Activated gamma-delta T cell treated with anti-CD3 and anti-CD28 coated beads, Interleukin-2, amount 50 U/mL, for 16 hours (primary cell): ENCODE measurements around the gene USP32.

Experiments used
- DNase-seq: peaks from one replicate; pipeline ENCODE4 v3.0.0-alpha.2; 2020; ENCODE audit warnings: low read depth

USP32 gene

DNA sequence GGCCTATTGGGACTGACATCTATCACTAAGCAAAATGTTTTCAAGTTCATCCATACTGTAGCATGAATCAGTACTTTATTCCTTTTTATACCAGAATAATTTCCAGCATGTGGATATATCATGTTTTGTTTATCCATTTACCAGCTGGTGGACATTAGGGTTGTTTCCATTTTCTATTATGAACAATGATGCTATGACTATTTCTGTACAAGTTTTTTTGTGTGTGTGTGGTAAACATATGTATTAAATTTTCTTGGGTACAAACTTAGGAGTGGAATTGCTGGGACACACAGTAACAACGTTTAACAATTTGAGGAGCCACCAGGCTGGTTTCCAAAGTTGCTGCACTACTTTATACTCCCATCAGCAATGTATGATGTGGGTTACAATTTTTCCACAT lies 91.0 kb downstream of the USP32 start:
- no peak for DNase-seq

- DNase-seq: no peak
Observed at GRCh38 chr17:60300011-60300410, 91.9 kb downstream of the USP32 start.

GRCh38 chr17:60297760-60298401 lies 94.1 kb downstream of the USP32 start:
- no peak for DNase-seq

GRCh38 chr17:60296177-60296576 lies 95.8 kb downstream of the USP32 start:
- no peak for DNase-seq

- no peak for DNase-seq
Observed at GRCh38 chr17:60293580-60294335, 98.2 kb downstream of the USP32 start.

DNA sequence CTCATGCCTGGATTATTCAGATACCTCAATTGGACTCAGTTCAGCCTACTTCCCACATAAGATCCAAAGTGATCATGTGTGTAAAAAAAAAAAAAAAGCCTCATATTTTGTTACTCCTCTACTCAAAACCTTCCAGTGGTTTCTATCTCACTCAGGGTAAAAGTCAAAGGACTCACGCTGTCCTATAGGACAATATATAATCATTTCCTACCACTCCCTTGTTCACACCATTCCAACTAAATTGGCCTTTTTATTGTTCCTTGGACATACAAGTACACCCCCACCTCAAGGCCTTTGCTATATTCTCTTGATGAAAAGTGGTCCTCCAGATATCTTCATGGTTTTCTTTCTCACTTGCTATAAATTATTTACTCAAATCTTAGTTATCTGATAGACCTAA lies 99.2 kb downstream of the USP32 start:
- no peak for DNase-seq

DNA sequence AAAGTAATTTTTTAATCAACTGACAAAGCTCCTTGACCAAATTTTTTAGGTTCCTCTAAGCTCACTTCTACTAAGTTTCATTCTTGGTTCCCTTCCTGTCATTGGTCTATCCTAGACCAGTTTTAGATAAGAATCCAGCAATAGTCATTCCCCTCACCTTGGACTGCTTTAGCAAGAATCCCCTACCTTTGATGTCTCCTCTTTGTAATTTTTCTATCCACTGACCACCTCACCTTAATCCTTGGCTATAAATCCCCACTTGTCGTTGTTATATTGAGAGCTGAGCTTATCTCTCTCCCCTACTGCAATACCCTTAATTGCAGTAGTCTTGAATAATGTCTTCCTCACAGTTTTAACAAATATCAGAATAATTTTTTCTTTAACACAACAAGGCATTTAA lies 107.2 kb downstream of the USP32 start:
- DNase-seq: no peak

DNA sequence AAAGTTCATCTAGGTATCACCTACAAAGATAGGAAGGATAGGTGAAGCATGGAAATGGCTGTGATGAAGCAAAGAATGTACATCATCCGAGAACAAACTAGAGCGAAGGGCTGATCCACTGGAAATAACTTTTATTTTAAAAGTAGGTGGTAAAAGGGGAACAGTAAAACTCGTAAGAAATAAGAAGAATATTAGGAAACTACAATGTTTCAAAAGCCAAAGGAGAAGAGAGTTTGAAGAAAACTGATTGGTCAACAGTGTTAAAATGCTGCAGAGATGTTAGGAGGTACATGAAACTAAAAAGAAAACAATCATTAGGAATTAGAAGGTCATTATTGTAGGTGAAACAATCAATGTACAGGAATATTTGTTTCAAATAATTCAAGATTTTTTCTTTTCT lies 108.1 kb downstream of the USP32 start:
- DNase-seq: no peak

- DNase-seq: no peak
Observed at GRCh38 chr17:60280673-60281072, 111.3 kb downstream of the USP32 start.

- no peak for DNase-seq
Observed at GRCh38 chr17:60278237-60278636, 113.7 kb downstream of the USP32 start.

GRCh38 chr17:60277258-60277657 lies 114.7 kb downstream of the USP32 start:
- DNase-seq: no peak

DNA sequence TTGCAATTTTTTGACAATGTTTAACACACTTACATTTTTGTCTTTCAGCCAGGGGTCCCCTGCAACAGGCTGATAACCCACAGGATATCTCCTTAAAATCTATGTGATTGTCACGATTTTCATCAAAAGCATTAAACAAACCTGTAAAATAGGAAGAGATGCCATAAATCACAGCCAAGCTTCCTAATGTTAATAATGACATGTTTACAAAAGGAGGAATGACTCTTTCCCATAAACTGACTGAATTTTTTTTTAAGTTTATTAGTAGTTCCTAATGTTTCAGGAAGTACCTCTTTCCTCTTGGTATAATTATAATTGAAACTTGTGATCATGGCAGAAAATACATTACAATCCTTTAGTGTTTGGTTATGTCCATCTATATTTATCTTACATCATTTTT lies 122.5 kb downstream of the USP32 start:
- no peak for DNase-seq

DNA sequence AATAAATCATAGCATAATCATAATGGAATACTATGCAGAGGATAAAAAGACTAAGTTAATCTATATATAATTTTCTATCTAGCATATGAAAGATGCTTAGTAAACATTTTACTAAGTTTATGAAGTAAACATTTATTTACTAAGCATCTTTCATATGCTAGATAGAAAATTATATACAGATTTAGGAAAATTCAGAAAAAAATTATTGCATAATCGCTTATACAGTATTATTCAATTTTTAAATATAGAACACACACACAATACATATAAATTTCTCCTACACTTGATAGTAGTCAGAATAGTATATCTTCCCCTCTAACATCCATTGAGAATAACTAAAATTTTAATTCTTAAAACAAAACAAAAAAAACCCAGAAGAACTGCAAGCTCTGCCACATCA lies 131.4 kb downstream of the USP32 start:
- DNase-seq: no peak

DNA sequence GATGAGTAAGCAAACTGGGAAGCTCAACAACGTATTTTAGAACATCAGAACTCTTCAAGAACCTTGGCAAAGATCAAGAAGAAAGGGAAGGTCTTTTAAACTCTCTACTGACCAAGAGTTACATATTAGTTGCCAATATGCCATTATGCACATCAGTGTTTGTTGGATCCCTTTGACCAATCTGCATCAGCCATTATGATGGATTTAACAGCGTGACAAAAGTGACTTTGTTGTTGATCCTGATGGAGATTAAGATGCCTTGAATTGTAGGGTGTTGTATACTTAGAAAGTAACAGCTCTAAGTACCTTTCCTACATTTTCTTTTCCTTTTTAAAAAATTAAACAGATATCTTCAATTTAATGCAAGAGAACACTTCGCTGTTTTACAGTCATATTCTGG lies 133.6 kb downstream of the USP32 start:
- DNase-seq: no peak

GRCh38 chr17:60256174-60256573 lies 135.8 kb downstream of the USP32 start:
- DNase-seq: no peak

GRCh38 chr17:60253048-60253447 lies 138.9 kb downstream of the USP32 start:
- DNase-seq: no peak

DNA sequence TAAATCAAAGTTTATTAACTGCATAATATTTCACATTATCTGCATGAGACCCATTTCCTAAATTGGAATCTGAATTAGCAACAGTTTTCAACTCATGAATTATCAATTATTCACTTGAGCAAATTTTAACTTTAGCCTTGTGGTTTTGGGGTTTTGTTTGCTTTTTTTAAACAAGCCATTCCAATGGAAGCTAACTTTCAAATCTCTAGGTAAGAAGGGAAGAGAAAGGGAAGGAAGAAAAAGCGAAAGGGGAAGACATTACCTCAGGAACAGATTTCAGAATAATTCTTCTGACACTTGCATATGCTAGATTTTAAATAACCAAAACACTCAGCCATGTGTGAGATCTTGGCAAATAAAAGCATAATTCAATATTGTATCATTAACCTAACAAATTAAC lies 139.5 kb downstream of the USP32 start:
- no peak for DNase-seq

GRCh38 chr17:60249290-60249826 lies 142.6 kb downstream of the USP32 start:
- DNase-seq: no peak

GRCh38 chr17:60248618-60249289 lies 143.2 kb downstream of the USP32 start:
- no peak for DNase-seq

GRCh38 chr17:60247836-60248461 lies 144.0 kb downstream of the USP32 start:
- DNase-seq: no peak

DNA sequence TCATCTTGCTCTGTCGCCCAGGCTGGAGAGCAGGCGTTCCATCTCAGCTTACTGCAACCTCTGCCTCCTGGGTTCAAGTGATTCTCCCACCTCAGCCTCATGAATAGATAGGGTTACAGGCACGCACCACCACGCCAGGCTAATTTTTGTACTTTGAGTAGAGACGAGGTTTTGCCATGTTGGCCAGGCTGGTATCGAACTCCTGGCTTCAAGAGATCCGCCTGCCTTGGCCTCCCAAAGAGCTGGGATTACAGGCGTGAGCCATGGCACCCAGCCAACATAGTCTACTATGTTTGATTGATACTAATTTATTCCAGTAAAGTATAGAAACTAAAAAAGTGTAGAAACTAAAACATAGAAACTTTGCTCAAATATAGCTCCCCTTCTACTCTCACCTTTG lies 147.3 kb downstream of the USP32 start:
- no peak for DNase-seq

- no peak for DNase-seq
Observed at GRCh38 chr17:60240290-60240689, 151.6 kb downstream of the USP32 start.

- no peak for DNase-seq
Observed at GRCh38 chr17:60231691-60232090, 160.2 kb downstream of the USP32 start.
